ENCODE data around the gene OXGR1.

GRCh38 chr13:96991072-96991471 is 3.2 kb downstream of the OXGR1 start:
- no peak for TF ChIP-seq POLR2AphosphoS5 (IDR thresholded peaks at IDR 0.05; ENCODE audit: low read depth, low read length)
- TF ChIP-seq TAF1 (IDR thresholded peaks at IDR 0.05; ENCODE audit: borderline replicate concordance, insufficient read depth, low read length) = no peak
- TF ChIP-seq REST (IDR thresholded peaks at IDR 0.05; ENCODE audit: insufficient read depth in 1 of 2, low read depth in 2 of 2, low read length in 2 of 2) = no peak

Measured in PFSK-1 (cell line).